Stimulated activated CD4-positive, alpha-beta T cell treated with anti-CD3 and anti-CD28 coated beads, Interleukin-4, amount 100 ng/mL, for 4 hours (primary cell): Measurements from ENCODE around the gene PTPRG.
"Not testable (repeated sequence)": the region's sequence is repeated elsewhere in the genome, so short reads cannot be mapped to it uniquely, and the experiment has no call there.

Source experiments
- DNase-seq, 2 experiments: peaks; one replicate each; pipeline ENCODE4 v3.0.0-alpha.2; 2020

PTPRG gene

DNA sequence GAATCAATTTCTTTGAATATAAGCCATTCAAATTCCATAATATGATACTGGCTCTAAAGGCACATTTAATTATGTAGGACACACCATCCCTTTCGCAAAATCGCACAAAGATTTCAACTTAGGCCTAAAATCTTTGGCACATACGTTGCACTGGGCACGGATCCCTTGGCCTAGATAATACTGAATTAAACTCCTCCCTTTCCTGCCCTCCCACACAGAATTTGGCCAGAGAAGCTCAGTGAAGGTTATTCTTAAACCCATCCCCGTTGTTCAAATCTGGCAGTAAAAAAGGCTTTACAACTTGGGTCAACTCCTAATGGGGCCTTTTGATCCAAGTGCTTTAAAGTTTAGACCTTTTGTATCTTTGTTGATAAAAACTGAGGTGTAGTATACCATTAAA, 247.2 kb downstream of the PTPRG start:
- DNase-seq = no peak

- no peak for DNase-seq
Measured at GRCh38 chr3:61808999-61809398, 247.6 kb downstream of the PTPRG start.

GRCh38 chr3:61809879-61810278, 248.5 kb downstream of the PTPRG start:
- no peak for DNase-seq

DNA sequence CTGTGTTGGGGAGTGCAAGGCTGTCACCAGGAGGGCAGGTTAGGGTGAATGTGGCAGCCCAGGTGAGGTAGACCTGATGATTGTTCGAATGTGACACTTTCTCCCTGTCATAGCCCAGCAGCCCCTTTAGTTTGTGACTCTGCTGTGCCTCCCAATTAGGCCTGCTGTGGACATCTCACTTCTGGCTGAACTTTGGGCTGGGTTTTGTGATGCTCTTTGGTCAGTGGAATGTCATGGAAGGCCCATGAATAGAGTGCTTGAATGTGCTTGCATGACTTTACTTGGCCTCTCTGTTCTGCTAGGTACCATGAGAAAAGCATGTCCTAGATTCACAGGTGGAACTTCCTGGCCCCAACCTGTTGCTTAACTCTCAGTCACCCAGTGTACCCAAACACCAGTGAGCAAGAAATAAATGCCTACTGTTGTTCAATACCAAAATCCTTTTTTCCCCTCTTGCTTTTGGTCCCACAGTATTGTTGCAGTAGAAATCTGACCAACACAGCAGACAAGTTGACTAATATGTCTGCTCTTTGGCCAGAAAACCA, 249.7 kb downstream of the PTPRG start:
- no peak for DNase-seq

- no peak for DNase-seq
Measured at GRCh38 chr3:61811652-61812051, 250.3 kb downstream of the PTPRG start.

DNA sequence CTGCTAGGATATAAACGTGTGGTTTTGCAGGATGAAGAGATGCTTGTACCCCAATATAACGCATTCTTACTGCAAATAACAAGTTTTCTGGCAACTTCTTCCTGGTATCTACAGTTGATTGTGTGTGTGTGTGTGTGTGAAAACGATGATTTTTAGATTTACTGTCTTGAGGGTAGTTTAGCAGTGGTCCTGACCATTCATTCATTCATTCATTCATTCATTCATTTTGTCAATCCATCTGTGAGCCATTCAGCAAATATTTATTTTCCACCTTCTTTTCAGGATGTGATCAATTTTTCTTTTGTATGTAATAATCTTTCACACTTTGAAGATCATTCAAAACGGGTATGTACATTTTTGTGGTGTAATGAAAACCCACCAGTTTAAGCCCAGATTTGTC, 250.7 kb downstream of the PTPRG start:
- DNase-seq = no peak

GRCh38 chr3:61812517-61812916, 251.1 kb downstream of the PTPRG start:
- DNase-seq = no peak

DNA sequence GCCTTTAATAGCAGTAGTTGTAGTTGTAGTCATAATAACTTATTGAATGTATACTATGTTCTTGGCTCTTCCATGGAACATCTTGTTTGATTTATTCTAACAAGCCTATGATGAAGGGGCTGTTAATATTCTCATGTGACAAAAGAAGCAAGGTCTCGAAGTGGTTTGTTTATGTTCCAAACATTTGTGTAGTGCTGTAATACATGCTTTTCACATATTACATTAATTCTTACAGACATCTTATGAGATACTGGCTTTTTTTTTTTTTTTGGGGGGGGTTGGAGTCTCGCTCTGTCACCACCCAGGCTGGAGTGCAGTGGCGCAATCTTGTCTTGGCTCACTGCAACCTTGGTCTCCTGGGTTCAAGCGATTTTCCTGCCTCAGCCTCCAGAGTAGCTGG, 252.3 kb downstream of the PTPRG start:
- DNase-seq = no peak

DNA sequence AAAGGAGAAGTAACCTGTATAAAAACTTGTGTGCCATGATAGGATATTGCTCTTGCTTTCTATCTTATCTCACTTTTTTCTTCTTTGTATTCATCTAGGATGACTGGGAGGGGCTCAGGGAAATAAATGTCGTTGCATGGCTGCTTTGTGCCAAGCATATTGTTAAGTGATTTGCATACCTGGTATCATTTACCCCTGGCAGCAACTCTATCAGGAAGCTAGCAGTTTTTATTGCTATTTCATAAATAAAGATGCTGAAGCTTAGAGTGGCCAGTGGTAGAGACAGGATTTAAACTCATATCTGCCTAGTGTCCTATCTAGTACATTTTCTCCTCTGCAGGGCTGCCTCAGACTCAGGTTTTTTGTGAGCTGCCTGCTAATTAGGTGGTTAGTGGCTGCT, 253.3 kb downstream of the PTPRG start:
- DNase-seq = no peak

DNA sequence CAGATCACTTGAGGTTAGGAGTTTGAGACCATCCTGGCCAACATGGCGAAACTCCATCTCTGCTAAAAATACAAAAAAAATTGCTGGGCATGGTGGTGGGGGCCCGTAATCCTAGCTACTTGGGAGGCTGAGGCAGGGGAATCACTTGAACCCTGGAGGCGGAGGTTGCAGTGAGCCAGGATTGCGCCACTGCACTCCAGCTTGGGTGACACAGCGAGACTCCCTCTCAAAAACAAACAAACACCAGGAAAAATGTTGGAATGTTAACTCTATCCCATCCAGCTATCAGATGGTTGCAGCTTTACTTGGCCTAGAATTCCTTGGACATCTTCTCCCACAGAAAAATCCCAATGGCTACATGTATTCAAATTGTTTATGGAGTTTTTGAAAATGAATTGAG, 254.9 kb downstream of the PTPRG start:
- DNase-seq = not testable (repeated sequence)

- no peak for DNase-seq
Measured at GRCh38 chr3:61819861-61820260, 258.5 kb downstream of the PTPRG start.

- no peak for DNase-seq
Measured at GRCh38 chr3:61820306-61820992, 259.1 kb downstream of the PTPRG start.

DNA sequence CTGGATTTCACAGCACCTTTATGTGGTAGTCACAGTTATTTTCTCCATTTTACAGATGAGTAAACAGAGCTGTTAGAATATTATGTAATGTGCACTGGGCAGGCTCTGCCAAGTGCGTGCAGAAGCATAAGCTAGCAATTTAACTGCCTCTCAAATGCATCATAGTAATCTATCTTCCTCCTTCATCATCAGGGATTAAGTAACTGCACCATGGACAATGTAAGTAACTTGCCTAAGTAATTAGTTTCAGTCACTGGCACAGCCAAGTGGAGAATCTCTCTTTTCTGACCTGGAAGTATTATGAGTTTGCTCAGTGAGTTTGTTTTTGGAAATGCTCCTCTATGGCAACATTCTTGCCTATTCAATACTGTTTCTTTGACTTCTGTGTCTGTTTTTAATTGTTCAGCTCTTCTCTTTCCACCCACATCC, 260.5 kb downstream of the PTPRG start:
- DNase-seq = no peak

GRCh38 chr3:61822588-61822987, 261.2 kb downstream of the PTPRG start:
- DNase-seq = no peak

GRCh38 chr3:61824553-61825135, 263.3 kb downstream of the PTPRG start:
- no peak for DNase-seq

DNA sequence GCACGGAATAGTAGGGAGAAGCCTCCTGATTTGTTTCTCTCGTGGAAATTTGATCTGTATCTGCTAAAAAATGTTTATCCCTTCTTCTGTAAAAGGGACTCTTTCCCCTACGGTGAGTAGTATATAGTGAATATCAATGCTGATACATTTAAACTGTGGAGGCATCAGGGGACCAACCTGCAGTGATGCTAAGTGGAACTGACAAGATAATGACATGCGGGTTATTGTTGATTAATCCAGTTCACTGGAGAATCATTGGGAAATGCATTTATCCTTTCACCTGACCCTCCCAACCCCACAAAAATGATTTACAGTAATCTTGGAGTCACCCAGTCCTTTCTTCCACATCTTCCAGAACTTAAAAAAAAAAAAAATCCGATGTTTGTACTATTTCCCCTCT, 264.8 kb downstream of the PTPRG start:
- DNase-seq = no peak

- DNase-seq = no peak
Measured at GRCh38 chr3:61828184-61828874, 267.0 kb downstream of the PTPRG start.

DNA sequence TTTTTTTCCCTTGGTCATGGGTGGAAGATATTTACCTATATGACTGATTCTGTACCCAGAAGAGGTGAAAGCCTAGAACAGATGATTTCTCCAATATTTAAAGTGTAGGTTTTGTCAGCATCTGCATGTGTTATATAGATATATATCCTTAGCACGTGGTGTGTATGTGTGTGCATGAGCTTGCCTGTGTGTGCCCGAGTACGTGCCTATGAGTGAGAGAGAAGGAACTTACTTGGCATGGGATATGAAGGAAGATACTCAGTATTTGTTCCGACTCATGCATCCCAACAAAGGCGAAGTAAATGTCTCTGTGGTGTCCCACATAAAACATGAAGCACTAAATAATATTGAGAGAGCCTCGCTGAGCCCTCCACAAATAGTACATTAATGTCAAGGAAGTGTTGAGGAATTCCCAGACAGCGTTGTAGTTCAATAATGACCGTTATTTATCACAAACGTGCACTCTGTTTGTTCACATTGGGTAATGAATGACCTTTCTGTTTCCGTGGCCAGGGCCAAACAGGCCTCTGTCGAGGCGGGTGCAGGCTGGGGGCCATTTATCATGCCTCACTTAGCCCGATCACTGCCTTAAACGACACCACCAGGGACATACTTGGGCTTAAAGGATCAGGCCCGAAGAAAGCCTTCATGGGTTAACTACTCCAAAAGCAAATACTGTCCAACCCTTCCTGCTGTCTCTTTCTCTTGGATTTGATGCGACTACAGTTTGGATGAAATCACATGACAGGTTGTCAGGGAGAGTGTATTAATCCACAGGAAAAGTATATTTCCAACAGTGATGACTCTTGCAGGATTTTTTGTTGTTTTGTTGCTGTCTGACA, 267.7 kb downstream of the PTPRG start:
- DNase-seq = no peak

DNA sequence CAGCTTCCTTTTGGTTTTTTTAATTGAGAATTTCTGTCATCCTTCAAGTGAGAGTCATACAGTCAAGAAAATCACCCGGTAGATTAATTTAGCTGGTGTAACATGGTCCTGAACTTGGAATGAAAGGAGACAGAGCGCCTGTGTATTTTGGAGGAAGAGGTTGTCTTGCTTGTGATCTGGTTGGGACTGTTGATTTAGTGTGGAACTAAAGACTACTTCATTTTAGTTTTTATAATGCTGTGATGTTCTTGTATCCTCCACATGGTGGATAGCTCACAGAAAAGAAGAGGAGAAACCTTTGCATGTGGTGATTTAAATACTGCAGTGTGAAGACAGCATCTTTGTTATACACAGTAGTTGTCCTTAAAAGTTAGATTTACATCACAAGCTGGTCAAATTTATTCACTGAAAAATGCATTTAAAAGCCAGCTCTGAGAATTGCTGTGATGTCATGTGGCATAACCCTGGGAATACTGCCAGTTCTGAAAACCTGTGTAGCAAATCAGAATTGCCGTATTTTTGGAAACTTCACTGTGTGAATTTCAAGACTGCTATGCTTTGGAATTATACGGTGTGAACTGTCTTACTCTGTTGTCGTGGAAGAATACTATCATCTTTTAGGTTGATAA, 268.5 kb downstream of the PTPRG start:
- no peak for DNase-seq

DNA sequence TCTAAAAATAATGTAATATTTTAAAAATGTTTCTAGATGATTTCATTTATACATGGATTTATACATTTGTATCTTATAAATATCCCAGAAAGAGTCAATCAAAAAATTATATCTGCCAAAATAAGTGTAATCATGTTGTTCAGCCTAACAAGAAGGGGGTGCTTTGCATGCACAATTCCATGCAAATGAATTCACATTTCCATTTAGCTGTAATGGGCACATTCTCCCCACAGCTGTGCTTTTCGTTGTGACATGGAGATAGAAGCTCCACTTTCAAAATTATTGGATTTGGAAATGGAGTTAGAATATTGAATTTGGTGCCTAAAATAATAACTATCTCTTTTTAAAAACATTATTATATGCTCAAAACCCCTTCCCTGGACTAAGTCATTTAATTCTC, 270.6 kb downstream of the PTPRG start:
- no peak for DNase-seq

DNA sequence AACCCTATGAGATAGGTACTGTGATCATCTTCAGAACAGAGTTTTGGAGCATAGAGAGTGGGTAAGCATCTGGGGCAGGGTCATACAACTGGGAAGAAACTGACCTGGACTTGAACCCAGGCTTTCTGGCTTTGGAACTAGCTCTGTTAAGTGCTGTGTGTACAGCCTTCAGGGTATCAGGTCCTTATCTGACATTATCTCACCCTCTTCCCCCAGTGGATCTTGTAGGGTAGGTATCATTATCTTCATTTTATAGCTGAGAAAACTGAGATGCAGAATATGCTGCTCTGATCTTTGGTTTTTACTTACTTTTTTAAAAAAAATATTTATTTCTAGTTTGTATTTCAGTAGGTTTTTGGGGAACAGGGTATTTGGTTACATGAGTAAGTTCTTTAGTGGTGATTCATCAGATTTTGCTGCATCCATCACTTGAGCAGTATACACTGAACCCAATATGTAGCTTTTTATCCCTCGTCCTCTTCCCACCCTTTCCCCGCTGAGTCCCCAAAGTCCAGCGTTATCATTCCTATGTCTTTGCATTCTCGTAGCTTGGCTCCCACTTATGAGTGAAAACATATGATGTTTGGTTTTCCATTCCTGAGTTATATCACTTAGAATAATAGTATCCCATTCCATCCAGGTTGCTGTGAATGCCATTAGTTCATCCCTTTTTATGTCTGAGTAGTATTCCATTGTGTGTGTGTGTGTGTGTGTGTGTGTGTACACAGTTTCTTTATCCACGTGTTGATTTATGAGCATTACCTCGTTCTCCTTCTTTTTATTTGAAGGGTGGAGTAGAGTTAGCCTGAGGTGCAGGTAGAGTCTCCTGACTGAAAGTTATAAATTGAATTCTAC, 271.2 kb downstream of the PTPRG start:
- no peak for DNase-seq

GRCh38 chr3:61839256-61839655, 277.9 kb downstream of the PTPRG start:
- no peak for DNase-seq
